Measurements from ENCODE around the gene MLLT3. TPM values are rescaled to one million over a fixed set of nuclear protein-coding genes. Genes with fewer than 3 reads are reported as not detected.

MLLT3 gene
- total RNA-seq, 4 donors from 2014 or later, result 15.1 to 30.5 (median 18.4) TPM

GRCh38 chr9:20601292-20601691 is 21.0 kb downstream of the MLLT3 start:
- no peaks in the 10 kb centered on the region for H3K27me3 ChIP-seq
- H3K4me3 ChIP-seq, result no peak overlapping the region
- TF ChIP-seq POLR2A (IDR thresholded peaks at IDR 0.05), result no peak
- peaks cover 0 to 8% (median 0%) of the 10 kb centered on the region in 4 donors for H3K4me1 ChIP-seq
- DNase-seq, result no peak
- no peaks in the 10 kb centered on the region for H3K36me3 ChIP-seq
- H3K9me3 ChIP-seq, result no peaks in the 10 kb centered on the region
- no peak overlapping the region for H3K27ac ChIP-seq

DNA sequence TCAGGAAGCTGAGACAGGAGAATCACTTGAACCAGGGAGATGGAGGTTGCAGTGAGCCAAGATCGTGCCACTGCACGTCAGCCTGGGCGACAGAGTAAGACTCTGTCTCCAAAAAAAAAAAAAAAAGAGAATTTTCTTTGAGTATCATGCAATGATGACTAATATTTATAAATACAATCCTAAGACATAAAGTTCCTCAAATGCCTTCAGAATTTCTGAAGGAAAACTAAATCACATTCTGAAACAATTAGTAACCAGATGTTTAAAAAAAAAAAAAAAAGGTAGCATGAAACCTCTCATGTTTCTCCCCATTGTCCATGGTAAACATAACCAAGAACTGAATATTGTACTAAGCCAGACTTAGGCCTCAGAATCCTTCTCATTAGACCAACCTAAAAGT is 23.1 kb downstream of the MLLT3 start:
- Histone ChIP-seq H3K4me1 (peaks cover 0 to 8% (median 0%) of the 10 kb centered on the region in 4 donors), H3K27me3 (no peaks in the 10 kb centered on the region), H3K9me3 (no peaks in the 10 kb centered on the region), H3K4me3 (no peak overlapping the region), H3K27ac (no peak overlapping the region), H3K36me3 (no peaks in the 10 kb centered on the region)
- no peak for DNase-seq
- TF ChIP-seq CTCF (IDR thresholded peaks at IDR 0.05) (no peak), POLR2A (IDR thresholded peaks at IDR 0.05) (no peak)

DNA sequence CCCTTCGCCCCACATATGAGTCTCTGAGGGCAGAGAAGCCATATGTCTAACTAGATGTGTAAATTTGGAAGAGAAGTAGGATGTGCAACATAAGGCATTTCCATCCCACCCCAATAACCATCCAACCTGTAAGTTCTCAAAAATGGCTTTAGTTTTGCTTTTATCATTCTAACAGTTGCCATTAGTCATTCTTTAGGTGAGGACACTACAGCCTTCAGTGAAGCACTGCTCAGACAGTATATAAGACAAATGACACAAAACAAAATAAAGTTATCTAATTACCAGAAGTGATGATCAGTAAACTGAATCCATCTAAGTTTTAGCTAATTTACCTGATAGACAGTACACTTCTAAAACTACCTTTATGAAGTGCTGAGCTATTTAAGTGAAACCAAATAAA is 23.9 kb downstream of the MLLT3 start:
- TF ChIP-seq POLR2A (IDR thresholded peaks at IDR 0.05) (no peak), CTCF (IDR thresholded peaks at IDR 0.05) (no peak)
- DNase-seq, result no peak
- H3K4me1 ChIP-seq, result peaks cover 0 to 8% (median 0%) of the 10 kb centered on the region in 4 donors
- no peaks in the 10 kb centered on the region for H3K9me3 ChIP-seq
- no peaks in the 10 kb centered on the region for H3K36me3 ChIP-seq
- no peak overlapping the region for H3K4me3 ChIP-seq
- H3K27me3 ChIP-seq, result no peaks in the 10 kb centered on the region
- H3K27ac ChIP-seq, result no peak overlapping the region

DNA sequence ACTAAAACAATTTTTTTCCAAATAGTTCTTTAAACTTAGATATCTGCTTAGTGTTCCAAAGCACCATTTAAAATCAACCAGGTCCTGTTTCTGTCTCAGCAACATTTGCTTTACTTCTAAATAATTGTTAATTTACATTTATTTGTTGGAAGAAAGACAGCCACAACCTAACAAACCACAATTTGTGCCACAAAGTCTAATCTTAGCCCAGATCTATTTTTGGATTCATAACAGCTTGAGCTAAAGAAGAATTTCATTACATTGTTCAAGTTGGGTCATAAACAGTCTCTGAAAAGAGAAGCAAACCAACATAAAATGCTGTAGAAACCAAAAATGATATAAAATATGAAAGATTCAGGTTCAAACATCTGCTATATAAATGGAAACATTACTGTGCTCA is 24.4 kb downstream of the MLLT3 start:
- Histone ChIP-seq H3K4me1 (peaks cover 0 to 8% (median 0%) of the 10 kb centered on the region in 4 donors), H3K4me3 (no peak overlapping the region), H3K27me3 (no peaks in the 10 kb centered on the region), H3K27ac (no peak overlapping the region), H3K9me3 (no peaks in the 10 kb centered on the region), H3K36me3 (no peaks in the 10 kb centered on the region)
- DNase-seq, result no peak
- no peak for TF ChIP-seq POLR2A (IDR thresholded peaks at IDR 0.05)
- no peak for TF ChIP-seq CTCF (IDR thresholded peaks at IDR 0.05)

GRCh38 chr9:20594608-20595007 is 27.7 kb downstream of the MLLT3 start:
- no peaks in the 10 kb centered on the region for H3K36me3 ChIP-seq
- no peaks in the 10 kb centered on the region for H3K9me3 ChIP-seq
- no peak overlapping the region for H3K4me3 ChIP-seq
- no peak for DNase-seq
- H3K27me3 ChIP-seq, result no peaks in the 10 kb centered on the region
- H3K4me1 ChIP-seq, result no peaks in the 10 kb centered on the region
- no peak overlapping the region for H3K27ac ChIP-seq
- TF ChIP-seq CTCF (IDR thresholded peaks at IDR 0.05) (no peak), POLR2A (IDR thresholded peaks at IDR 0.05) (no peak)

- DNase-seq, result no peak
- TF ChIP-seq CTCF (IDR thresholded peaks at IDR 0.05) (no peak), POLR2A (IDR thresholded peaks at IDR 0.05) (no peak)
- Histone ChIP-seq H3K9me3 (no peaks in the 10 kb centered on the region), H3K36me3 (no peaks in the 10 kb centered on the region), H3K4me1 (no peaks in the 10 kb centered on the region), H3K27me3 (no peaks in the 10 kb centered on the region), H3K27ac (no peak overlapping the region), H3K4me3 (no peak overlapping the region)
These were observed 28.8 kb downstream of the MLLT3 start for GRCh38 chr9:20593537-20593936.

Data from Peyer's patch (tissue), 4 donors.